CD1c-positive myeloid dendritic cell (primary cell): ENCODE measurements around the gene C20orf173.
"Not testable (repeated sequence)": the region's sequence is repeated elsewhere in the genome, so short reads cannot be mapped to it uniquely, and the experiment has no call there.

Experiments
- DNase-seq: peaks from one replicate; pipeline ENCODE4 v3.0.0-alpha.2; 2016; ENCODE audit errors: extremely low spot score

The C20orf173 gene, protein sequence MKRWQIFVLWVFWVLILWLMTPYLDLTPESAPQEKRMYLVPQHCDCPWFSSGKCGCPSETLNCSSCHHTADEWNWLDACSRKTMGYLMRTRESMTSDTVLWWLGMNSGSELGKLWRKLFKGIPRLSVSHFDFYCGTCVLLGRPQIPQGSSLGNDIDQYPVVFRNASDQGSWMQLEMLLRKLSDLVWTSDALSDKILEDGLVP

GRCh38 chr20:35529552-35529951 is at the start of gene C20orf173:
C20orf173 (minus strand) TSS chr20:35529652; CDS start chr20:35529373, 279 bp downstream.
- no peak for DNase-seq

- no peak for DNase-seq
Observed at GRCh38 chr20:35579196-35579595, 49.7 kb upstream of the C20orf173 start.

- DNase-seq: no peak
Observed at GRCh38 chr20:35578469-35578868, 49.0 kb upstream of the C20orf173 start.

- no peak for DNase-seq
Observed at GRCh38 chr20:35576816-35577215, 47.4 kb upstream of the C20orf173 start.

- no peak for DNase-seq
Observed at GRCh38 chr20:35575958-35576357, 46.5 kb upstream of the C20orf173 start.

DNA sequence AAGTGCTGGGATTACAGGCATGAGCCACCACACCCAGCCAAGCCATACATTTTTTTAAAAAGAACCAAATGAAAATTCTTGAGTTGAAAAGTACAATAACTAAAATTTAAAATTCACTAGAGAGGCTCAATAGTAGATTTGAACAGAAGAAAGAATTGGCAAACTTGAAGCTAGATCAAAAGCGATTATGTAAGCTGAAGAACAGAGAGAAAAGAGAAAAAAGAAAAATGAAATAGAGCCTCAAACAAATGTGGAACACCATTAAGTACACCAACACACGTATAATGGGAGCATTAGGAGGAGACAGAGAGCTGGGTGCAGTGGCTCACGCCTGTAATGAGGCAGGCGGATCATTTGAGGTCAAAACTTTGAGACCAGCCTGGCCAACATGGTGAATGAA is 43.4 kb upstream of the C20orf173 start:
- DNase-seq: no peak

GRCh38 chr20:35571555-35571954 is 42.1 kb upstream of the C20orf173 start:
- DNase-seq: no peak

- no peak for DNase-seq
Observed at GRCh38 chr20:35568645-35569044, 39.2 kb upstream of the C20orf173 start.

- DNase-seq: no peak
Observed at GRCh38 chr20:35564905-35565304, 35.5 kb upstream of the C20orf173 start.

- DNase-seq: no peak
Observed at GRCh38 chr20:35563834-35564233, 34.4 kb upstream of the C20orf173 start.

DNA sequence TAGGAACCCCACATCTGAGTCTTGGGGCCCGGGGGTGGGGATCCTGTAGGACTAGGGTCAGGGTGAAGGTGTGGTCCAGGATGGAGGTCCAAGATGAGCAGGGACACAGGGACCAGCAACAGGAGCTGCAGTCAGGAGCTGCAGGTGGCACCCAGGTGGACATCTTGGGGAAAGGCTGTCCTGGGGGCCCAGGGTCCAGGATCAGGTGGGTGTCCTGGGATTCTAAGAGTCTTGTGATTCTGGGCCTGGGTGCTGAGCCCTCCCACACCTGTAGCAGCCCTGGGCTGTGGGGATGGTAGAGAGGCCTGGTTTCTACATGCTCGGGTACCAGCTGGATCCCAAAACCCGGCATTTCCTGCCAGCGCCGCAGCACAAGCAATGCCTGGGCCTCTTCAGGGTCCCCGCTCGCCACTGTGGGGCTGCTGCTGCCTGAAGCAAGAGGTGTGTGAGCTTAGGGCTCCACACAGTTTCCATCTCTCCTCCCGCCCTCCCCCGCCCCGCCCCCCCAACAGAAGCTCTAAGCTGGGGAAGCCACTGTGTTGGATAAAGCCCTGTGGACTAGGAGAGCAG is 33.2 kb upstream of the C20orf173 start:
- no peak for DNase-seq

DNA sequence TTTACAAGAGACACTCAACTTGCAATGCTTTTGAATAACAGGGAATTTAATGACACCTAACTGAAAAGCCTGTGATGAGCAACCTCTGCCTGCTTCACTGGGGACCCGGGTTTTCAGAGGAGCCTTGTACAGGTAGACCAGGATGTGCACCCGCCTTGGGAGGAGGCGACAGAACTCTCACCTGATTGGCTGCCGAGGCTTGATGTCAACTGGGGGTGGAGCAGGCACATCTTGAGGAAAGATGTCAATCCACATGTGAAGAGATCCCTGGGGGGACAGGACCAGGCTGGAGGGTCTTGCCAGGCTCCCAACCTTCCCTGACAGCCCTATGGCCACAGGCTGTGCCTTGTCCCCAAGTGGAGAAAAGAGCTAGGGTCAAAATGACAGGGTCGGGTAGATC is 32.2 kb upstream of the C20orf173 start:
- no peak for DNase-seq

DNA sequence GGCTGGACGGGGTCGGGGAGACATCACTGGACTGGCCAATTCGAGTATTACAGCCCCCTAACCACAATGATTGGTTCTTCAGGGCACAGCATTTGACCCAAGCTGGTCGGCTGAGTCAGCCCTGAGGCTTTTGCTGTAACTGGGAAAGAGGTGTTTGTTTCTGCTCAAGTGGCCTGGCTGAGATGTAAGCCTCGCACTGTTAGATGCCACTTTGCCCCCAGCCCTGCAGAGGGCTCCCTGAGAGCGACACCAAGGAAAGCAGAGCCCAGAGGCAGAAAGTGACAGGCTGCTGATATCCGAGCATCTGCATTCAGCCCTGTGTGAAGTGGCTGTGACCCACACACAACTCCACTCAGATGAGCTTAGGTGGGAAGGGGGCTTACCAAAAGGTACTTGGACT is 31.8 kb upstream of the C20orf173 start:
- peak; percentile 13 for DNase-seq

GRCh38 chr20:35560541-35560940 is 31.1 kb upstream of the C20orf173 start:
- no peak for DNase-seq

DNA sequence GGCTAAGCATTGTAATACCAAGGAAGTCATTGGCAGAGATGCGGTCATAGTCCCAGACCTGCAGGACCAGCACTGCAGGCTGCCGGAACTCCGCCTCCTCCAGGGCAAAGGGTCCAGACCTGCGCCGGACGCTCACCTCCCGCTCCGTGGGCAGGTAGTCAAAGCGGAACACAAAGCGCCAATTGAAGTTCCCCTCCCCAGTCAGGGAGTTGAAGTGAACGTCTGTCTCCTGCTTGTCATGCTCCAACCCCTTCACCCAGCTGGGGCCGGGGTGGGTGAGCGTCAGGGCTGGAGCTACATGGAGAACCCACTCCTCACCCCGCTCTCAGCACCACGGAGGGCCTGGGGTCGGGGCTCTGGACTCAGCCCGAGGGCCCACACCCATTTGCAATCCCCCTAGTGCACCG is 30.7 kb upstream of the C20orf173 start:
- DNase-seq: no peak

DNA sequence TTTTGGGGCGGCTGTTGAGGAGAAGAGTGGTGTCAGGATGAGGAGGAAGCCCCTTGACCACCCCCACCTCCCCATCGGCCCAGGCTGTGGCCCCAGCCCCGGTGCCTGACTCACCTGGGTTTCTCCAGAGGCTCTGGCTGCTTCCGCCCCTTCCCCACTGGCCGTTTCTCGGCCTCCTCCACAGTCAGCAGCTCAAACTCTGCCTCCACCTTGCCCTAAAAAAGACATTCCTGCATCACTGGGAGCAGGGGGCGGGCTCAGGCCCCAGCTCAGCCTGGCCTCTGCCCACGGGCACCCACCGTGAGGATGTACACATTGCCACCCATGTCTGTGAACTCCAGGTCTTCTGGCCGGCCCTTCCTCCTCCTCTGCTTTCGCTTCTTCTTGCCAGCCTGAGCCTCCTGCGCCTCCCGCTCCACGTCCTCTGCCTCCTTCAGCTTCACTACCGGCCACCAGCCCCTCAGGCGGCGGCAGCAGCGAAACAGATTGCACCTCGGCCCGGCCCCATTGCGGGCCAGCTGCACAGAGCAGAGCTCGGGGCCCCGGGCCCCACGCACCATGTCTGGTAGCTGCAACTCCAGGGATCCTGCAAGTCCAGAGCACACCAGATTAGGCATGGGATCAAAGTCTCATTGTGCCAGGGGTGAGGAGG is 29.7 kb upstream of the C20orf173 start:
- no peak for DNase-seq

GRCh38 chr20:35558451-35558850 is 29.0 kb upstream of the C20orf173 start:
- no peak for DNase-seq

DNA sequence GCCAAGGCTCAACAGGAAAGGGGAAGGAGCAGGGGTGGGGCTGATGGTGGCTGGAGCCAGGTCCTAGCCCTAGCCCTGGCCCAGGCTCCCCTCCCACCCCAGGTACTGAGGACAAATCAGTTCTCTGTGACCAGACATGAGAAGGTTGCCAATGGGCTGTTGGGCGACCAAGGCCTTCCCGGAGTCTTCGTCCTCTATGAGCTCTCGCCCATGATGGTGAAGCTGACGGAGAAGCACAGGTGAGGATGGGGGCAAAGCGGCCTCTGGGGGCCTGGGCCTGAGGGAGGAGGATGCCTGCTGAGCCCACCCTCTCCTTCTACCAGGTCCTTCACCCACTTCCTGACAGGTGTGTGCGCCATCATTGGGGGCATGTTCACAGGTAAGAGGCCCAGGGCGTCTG is 27.4 kb upstream of the C20orf173 start:
- no peak for DNase-seq

GRCh38 chr20:35555951-35556645 is 26.6 kb upstream of the C20orf173 start:
- DNase-seq: no peak

DNA sequence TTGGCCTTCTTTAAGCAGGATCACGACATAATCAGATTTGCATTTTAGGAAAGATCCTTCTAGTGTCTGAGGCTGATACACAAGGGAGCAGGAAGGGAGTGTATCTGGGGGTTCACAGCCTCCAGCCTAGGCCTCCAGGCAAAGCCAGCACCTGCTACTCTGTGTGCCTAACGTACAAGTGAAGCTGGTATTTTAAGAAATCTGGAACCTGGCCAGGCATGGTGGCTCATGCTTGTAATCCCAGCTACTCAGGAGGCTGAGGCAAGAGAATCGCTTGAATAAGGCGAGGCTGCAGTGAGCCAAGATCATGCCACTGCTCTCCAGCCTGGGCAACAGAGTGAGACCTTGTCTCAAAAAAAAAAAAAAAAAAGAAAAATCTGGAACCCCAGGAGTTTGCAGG is 26.0 kb upstream of the C20orf173 start:
- not testable (repeated sequence) for DNase-seq

DNA sequence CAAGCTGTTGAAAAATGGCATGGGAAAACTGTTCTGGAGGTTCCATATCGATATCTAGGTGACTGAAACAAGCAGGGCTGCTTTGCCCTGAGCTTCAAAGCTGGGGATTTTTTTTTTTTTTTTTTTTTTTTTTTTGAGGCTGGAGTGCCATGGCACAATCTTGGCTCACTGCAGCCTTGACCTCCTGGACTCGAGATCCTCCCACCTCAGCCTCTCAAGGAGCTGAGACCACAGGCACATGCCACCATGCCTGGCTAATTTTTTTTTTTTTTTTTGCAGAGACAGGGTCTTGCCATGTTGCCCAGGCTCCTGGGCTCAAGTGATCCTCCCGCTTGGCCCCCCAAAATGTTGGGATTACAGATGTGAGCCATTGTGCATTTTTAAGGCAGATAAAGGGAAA is 23.5 kb upstream of the C20orf173 start:
- no peak for DNase-seq

- DNase-seq: no peak
Observed at GRCh38 chr20:35551503-35551902, 22.1 kb upstream of the C20orf173 start.

DNA sequence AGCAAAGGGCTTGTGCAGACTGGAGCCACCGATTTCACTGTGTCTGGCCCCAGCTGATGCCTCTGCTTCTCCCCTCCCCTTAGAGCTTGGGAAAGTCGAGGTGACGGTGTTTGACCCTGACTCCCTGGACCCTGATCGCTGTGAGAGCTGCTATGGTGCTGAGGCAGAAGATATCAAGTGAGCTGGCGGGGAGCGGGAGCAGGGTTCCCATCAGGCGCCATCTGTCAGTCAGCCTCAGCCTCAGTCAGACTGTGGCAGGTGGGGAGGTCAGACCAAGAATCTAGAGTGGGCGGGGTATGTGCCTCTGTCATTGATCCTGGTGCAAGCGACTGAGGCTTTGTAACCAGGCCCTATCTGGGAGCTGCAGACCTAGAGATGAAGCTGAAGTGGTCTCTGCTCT is 17.9 kb upstream of the C20orf173 start:
- no peak for DNase-seq
